ENCODE measurements around the gene EOGT.

Gene EOGT

DNA sequence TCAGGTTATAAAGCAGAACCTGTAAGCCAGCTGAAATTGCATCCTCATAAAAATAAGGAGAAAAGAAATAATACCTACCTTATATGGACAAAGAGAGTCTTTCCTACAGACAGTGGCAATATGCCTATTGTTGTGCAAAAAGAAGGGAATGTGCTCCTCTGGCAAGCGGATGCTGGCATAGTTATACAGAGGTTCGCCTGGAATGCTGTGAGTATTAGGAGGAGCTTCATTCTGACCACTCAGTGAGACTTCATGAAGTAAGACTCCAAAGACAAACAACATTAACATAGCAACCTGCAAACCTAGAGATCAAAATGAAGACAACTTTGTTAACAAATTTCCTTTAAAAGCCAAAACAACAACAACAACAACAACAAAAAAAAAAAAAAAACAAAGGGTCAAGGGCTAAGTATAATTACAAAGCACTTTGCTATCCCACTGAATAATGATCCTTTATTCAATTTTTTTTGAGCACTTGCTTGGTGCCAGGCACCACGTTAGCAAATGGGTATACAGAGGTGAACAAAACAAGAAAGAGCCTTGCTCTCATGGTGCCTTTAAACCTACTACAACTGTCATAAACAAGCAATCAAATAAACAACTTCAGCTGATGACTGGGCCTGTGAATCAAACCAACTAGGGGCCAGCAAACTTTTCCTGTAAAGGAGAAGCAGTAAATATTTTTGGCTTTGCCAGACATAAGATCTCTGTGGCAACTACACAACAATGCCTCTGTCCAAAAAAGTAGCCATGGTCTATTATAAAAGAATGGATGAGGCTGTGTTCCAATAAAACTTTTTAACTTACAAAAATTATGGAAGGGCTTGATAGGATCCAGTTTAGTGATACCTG lies 3.7 kb downstream of the EOGT start:
- in situ Hi-C loops (cut with HindIII; ENCODE audit: low sequenced_read_pairs), result no loop called here

DNA sequence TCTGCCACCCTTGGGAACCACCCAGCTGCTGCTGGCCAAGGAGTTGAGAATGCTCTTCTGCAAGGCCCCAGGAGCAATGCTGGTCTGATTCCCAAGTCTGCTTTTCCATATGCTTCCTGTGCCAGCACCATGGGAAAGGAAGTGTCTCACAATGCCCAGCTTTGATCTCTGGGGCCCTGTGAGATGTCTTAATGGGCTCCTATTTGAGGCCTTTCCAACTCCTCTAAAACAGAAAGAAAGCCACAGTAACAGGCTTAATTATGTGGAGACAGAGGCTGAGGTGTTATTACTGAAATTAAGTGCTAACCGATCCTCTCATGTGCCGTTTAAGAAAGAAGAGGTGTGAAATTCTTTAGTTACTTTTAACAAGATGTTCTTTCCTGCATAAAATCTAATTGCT lies 4.5 kb downstream of the EOGT start:
- in situ Hi-C loops (cut with HindIII; ENCODE audit: low sequenced_read_pairs), result no loop called here

DNA sequence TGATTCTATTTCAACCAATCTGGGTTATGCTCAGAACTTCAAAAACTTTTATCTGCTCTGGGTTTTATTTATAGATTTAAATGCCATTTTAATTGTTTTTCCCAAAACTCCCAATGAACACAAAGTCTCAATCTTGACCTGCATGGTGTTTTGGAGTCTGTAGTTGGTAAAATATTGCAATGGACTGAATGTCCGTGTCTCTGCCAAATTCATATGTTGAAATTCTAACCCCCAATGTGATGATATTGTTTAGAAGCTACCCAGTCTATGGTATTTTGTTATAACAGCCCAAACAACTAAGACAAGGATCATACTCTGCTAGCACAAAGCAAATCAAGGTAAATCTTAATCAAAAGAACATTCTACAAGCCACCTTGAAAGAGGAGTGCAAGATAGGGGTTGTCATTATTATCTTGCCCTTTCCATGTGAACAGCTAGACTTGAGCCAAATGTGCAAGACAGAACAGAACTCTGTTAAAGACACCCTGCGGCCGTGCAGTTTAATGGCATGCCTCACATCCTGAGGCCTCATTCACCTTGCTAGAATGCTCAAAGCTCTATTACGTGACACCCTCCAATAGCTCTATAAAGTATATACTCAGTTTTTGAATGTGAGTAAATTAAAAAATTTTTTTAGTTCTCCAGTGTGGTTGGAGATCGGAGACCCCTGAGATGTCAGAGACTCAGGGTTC lies 7.5 kb downstream of the EOGT start:
- in situ Hi-C loops (cut with HindIII; ENCODE audit: low sequenced_read_pairs), result no loop called here

- in situ Hi-C loops (cut with HindIII; ENCODE audit: low sequenced_read_pairs), result no loop called here
Measured at GRCh38 chr3:69005071-69005790, 8.3 kb downstream of the EOGT start.

DNA sequence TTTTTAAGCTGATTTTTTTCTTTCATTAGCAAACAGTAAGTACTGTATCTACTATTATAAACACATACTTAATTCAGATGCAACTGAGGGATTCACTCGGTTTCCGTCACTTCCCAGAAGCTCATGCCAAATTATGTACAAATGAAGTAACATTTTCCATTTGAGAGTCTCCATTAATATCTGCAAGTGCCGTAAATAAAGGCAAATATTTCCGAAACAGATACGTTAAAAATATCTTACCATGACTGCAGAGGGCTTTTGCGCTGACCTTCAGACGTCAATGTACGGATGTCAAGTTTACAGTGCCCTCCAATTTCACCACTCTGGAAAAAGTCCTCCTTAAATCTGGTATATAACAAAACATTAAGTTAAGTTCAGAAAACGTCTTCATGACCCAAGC lies 9.3 kb downstream of the EOGT start:
- in situ Hi-C loops (cut with HindIII; ENCODE audit: low sequenced_read_pairs), result no loop called here

GRCh38 chr3:68999605-69000004 lies 13.9 kb downstream of the EOGT start:
- in situ Hi-C loops (cut with HindIII; ENCODE audit: low sequenced_read_pairs), result no loop called here

DNA sequence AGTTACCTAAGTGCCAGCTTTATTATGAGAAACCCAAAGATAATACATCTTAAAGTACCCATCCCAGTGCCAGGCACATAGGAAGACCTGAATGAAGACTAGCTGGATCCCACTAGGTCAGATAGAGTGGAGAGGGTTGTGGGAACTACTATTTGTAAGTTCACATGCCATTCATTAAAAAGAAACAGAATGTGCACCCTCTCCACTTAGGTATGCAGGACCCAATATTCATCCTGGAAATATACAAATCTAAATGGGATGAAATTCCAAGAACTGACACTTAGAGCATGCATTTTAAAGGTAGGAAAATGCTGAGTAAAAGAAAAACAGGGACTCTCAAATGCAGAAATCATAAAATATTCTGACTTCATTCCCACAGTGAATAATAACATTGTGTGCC lies 14.3 kb downstream of the EOGT start:
- in situ Hi-C loops (cut with HindIII; ENCODE audit: low sequenced_read_pairs), result no loop called here

DNA sequence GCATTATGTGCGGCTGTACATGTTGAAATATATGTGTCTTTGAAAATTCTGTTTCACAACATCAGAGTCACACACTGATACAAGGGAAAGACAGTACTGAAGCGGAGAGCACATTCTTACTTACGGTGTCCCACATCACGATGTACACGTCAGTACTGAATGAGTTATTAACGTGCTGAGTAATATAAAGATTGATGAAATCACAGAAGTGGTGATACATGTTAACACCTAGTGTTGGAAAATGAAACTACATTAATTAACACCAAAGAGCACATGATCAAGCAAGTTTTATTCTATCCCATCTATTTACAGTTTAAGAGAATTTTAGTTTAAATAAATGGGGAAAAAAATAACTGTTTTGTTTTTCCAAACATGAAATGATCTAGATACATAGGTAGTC lies 15.6 kb downstream of the EOGT start:
- in situ Hi-C loops (cut with HindIII; ENCODE audit: low sequenced_read_pairs), result no loop called here

- in situ Hi-C loops (cut with HindIII; ENCODE audit: low sequenced_read_pairs), result no loop called here
Measured at GRCh38 chr3:68996356-68996995, 17.0 kb downstream of the EOGT start.

DNA sequence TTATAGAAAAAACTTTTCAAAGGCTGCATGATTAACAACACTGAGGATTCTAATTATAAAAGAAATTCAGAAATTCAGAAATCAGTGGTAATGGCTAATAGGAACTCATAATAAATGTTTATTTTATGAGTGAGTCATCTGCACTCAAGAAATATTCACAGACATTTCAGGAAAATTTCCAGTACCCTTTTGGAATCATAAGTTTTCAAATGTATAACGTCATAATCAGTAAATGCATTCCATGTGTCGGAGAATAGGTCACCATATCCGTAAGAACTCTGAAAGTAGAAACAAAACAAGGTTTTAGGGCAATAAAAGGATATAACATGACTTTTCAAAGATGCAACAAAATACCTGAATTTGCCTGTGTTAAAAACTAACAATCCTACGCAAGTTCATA lies 24.7 kb downstream of the EOGT start:
- in situ Hi-C loops (cut with HindIII; ENCODE audit: low sequenced_read_pairs), result no loop called here

GRCh38 chr3:68987322-68987721 lies 26.2 kb downstream of the EOGT start:
- in situ Hi-C loops (cut with HindIII; ENCODE audit: low sequenced_read_pairs), result no loop called here

DNA sequence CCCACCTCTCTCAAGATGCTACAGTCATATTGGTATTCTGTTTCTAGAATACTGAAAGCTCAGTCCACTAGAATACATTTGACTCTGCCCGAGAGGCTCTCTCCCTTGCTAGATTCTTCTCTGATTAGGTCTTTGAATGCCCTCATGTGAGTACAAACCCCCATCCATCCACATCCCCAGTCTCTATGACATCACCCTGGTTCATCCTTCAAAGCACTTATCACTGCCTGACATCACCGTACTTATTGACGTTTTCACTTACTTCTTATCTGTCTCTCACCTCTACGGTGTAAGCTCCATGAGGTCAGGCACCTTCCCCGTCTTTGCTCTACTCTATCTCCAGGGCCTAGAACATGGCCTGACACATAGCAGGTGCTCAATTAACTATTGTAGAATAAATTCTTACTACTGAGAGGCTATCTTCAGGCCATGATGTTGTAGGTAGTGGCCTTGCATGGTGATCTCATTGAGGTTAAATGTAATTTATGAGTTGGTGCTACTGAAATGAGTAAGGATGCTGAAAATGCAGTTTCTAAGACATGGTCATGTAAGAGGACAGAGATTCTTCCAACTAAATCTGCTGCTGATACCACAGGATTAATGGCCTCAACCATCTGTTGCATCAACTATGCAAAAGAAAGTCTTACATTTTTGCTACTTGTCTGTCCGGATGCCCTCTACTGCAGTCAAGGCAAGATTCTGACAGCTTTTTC lies 26.8 kb downstream of the EOGT start:
- in situ Hi-C loops (cut with HindIII; ENCODE audit: low sequenced_read_pairs), result no loop called here

GRCh38 chr3:68985146-68985790 lies 28.2 kb downstream of the EOGT start:
- in situ Hi-C loops (cut with HindIII; ENCODE audit: low sequenced_read_pairs), result no loop called here

GRCh38 chr3:68984011-68984530 lies 29.4 kb downstream of the EOGT start:
- in situ Hi-C loops (cut with HindIII; ENCODE audit: low sequenced_read_pairs), result no loop called here

DNA sequence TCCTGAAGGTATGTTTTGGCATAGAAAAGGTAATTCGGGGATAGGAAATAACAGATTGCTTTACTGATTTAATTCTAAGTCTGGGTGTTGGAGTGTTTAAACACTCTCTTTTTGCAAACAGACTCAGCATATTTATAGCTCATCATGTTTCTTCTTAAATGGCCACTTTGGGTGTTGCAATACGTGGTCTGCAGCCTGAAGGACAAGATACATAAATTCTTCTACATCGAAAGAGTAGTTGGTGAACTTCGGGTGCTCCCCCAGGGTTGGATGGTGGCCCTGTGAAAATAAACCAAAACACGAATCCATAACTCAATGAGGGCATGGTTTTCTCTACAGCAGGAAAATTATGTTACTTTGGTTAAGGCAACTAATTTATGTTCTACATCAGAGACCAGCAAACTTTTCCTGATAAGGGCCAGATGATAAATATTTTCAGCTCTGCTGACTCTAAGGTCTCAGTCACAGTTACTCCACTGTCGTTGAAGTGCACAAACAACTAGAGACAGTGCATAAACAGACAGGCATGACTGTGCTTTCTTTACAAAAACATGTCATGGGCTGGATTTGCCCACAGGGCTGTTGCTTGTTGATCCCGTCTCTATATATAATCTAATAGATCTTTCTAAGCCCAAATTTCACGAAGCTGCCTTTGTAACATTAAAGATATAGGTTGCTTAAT lies 35.9 kb downstream of the EOGT start:
- in situ Hi-C loops (cut with HindIII; ENCODE audit: low sequenced_read_pairs), result no loop called here

DNA sequence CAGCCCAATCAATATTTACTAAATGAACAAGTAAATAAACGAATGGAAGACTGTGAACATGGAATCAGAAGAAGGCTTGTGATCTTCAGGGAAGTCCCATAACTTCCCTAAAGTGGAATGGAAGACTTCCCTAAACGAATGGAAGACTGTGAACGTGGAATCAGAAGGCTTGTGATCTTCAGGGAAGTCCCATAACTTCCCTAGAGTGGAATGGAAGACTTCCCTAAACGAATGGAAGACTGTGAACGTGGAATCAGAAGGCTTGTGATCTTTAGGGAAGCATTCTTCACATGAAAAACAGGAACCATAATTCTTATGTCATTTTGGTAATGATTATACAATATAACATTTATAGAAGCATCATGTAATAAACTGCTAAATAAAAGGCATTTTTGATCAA lies 38.8 kb downstream of the EOGT start:
- in situ Hi-C loops (cut with HindIII; ENCODE audit: low sequenced_read_pairs), result no loop called here

- in situ Hi-C loops (cut with HindIII; ENCODE audit: low sequenced_read_pairs), result no loop called here
Measured at GRCh38 chr3:68973639-68974038, 39.8 kb downstream of the EOGT start.

- in situ Hi-C loops (cut with HindIII; ENCODE audit: low sequenced_read_pairs), result no loop called here
Measured at GRCh38 chr3:68972358-68972979, 41.0 kb downstream of the EOGT start.

DNA sequence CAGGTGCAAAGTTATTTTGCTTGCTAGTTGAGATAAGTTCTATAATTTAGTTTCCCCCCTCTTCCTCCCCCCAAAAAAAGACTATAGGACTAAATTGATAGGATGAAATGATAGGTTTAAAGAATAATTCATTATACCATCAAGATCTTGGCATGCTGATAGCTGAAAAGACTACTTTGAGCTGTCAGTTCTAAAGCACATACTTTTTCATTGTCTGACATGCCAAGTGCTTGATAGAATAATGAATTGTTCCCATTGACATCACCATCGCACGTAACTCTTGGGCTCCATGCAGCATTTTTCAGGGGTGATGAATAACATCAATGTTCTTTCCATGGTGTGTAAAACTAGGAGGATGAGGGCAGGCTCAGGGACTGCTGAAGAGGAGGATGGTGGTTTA lies 48.8 kb downstream of the EOGT start:
- in situ Hi-C loops (cut with HindIII; ENCODE audit: low sequenced_read_pairs), result no loop called here

Measured in endothelial cell of hepatic sinusoid (primary cell).